ENCODE results near the gene MGRN1.

The MGRN1 gene

DNA sequence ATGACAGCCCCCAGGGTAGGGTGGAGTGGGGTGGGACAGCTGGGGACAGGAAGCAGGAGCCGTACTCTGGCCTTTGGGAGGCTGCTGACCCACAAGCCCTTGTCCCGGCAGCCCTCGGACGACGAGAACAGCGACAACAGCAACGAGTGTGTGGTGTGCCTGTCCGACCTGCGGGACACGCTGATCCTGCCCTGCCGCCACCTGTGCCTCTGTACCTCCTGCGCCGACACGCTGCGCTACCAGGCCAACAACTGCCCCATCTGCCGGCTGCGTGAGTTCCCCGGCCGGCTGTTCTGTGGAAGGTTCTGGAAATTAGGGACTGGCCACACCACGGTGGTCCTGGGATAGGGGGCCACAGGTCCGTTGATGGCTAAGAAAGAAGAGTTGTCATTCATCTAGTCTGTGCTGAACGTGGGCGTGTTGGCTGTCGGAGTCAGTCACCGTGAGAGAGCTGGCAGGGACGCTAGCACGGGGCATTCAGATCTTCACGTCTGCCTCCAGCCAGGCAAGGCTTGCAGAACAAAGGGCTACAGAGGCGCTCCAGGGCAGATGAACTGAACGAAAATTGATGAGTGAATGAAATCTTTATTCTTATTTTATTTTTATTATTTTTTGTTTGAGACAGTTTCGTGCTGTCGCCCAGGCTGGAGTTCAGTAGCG is 48.9 kb downstream of the MGRN1 start:
- TF ChIP-seq, protein P1, sequence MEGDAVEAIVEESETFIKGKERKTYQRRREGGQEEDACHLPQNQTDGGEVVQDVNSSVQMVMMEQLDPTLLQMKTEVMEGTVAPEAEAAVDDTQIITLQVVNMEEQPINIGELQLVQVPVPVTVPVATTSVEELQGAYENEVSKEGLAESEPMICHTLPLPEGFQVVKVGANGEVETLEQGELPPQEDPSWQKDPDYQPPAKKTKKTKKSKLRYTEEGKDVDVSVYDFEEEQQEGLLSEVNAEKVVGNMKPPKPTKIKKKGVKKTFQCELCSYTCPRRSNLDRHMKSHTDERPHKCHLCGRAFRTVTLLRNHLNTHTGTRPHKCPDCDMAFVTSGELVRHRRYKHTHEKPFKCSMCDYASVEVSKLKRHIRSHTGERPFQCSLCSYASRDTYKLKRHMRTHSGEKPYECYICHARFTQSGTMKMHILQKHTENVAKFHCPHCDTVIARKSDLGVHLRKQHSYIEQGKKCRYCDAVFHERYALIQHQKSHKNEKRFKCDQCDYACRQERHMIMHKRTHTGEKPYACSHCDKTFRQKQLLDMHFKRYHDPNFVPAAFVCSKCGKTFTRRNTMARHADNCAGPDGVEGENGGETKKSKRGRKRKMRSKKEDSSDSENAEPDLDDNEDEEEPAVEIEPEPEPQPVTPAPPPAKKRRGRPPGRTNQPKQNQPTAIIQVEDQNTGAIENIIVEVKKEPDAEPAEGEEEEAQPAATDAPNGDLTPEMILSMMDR (conservative IDR thresholded peaks at IDR 0.05; ENCODE audit: low read depth, low read length): no peak
- H3K4me3 ChIP-seq (ENCODE audit: low read depth, low read length): no peak overlapping the region
- no peak for DNase-seq (ENCODE audit: low read depth)

DNA sequence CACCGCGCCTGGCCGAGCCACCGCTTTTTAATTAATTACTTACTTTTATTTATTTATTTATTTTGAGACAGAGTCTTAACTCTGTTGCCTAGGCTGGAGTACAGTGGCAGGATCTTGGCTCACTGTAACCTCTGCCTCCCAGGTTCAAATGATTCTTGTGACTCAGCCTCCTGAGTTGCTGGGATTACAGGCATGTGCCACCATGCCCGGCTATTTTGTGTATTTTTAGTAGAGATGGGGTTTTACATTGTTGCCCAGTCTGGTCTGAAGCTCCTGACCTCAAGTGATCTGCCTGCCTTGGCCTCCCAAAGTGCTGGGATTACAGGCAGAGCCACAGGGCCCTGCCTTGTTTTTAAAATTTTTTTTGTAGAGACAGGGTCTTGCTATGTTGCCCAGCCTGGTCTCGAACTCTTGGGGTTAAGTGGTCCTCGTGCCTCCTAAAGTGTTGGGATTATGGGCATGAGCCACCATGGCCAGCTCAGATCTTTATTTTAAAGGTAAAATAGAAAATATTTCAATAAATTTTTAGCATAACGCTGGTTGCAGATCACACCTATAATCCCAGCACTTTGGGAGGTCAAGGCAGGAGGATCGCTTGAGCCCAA is 50.4 kb downstream of the MGRN1 start:
- TF ChIP-seq, protein P1 (conservative IDR thresholded peaks at IDR 0.05; ENCODE audit: low read depth, low read length): no peak
- no peak overlapping the region for H3K4me3 ChIP-seq (ENCODE audit: low read depth, low read length)
- no peak for DNase-seq (ENCODE audit: low read depth)

DNA sequence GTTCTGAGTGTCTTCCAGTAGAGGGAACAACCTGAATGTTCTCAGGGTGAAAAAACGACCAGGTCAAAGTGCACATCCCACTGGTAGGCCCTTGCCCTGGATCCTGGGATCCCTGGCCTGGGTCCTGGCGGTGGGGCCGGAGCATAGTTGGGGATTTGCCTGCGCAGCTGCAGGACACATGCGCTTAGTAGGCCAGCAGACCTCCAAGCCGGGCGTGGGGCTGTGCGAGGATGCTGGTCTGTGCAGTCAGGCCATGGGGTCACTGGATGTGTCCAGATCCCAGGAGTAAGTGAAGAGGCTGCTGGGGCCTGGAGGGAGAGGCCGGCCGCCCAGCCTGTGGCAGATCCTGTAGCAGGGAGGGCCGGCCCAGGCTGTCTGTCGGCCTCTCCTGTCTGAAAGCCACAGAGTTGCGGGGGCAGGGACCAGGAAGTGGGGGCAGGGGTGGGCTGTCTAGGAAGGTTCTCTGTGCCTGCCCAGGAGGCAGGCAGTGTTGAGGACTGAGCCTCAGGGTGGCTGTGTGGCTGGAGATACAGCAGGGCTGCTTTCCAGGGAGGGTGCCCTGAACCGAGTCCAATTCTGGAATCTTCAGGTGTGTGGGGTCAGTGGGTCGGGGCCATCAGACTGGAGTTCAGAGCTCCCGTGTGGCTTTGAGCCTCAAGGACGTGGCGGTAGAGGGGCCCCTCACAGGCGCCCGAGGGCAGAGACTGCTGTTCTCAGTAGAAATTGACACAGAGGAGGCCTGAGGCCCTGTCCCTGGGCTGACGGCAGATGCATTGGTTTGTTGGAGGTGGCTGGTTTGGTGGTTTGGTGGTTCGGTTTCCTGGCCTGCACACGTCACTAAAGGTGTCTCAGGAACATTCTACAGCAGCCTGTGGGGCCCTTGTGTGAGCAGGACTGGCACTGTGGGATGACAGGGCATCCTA is 51.5 kb downstream of the MGRN1 start:
- TF ChIP-seq, protein P1 (conservative IDR thresholded peaks at IDR 0.05; ENCODE audit: low read depth, low read length): no peak
- no peak for DNase-seq (ENCODE audit: low read depth)
- no peak overlapping the region for H3K4me3 ChIP-seq (ENCODE audit: low read depth, low read length)

DNA sequence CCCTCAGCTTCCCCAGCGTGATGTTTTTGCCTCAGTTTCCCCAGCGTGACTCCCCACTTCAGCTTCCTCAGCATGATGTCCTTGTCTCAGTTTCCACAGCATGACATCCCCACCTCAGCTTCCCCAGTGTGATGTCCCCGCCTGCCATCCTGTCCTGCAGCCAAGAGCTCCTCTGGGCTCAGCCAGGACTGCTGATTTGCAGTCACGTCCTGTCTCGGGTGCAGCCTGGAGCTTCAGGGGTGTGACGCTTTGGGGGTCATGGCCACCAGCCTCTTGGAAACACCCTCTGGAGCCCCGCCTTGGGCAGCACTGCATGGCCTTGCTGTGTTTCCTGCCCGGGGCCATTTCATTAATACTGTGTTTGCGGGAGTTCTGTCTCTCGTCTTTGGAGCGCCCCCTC is 52.2 kb downstream of the MGRN1 start:
- TF ChIP-seq, protein P1 (conservative IDR thresholded peaks at IDR 0.05; ENCODE audit: low read depth, low read length): no peak
- H3K4me3 ChIP-seq (ENCODE audit: low read depth, low read length): no peak overlapping the region
- no peak for DNase-seq (ENCODE audit: low read depth)

DNA sequence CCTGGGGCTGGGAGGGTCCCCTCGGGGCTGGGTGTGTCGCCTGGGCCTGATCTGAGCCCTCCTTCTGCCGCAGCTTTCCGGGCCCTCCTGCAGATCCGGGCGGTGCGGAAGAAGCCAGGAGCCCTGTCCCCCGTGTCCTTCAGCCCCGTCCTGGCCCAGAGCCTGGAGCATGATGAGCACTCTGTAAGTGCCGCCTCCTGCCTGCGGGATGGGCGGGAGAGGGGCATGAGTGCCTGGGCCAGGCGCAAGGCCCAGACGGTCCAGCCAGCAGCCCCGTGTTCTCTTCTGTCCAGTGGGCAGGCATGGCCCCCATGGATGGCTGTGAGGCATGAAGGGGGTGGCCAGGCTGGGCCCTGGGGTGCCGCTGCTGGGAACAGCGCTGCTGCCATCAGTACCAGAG is 52.8 kb downstream of the MGRN1 start:
- DNase-seq (ENCODE audit: low read depth): no peak
- TF ChIP-seq, protein P1 (conservative IDR thresholded peaks at IDR 0.05; ENCODE audit: low read depth, low read length): no peak
- H3K4me3 ChIP-seq (ENCODE audit: low read depth, low read length): no peak overlapping the region

DNA sequence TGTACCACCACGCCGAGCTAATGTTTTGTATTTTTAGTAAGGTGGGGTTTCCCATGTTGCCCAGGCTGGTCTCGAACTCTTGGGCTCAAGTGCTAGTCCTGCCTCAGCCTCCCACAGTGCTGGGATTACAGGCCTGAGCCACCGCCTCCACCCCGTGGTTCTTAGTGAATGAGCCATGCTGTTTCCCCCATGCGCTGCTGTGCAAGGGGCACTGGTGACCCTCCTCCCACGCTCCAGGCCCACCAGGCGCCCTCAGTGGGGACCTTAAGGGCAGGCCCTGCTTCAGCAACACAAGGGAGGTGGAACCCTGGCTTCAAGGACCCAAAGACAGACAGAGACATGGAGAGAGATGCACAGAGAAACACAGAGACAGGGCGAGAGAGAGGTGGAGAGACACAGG is 53.4 kb downstream of the MGRN1 start:
- no peak overlapping the region for H3K4me3 ChIP-seq (ENCODE audit: low read depth, low read length)
- DNase-seq (ENCODE audit: low read depth): no peak
- TF ChIP-seq, protein P1 (conservative IDR thresholded peaks at IDR 0.05; ENCODE audit: low read depth, low read length): no peak
